Vagina (tissue), 2 donors: Measurements from ENCODE around the gene PRICKLE2.

ENCODE experiments used
- CTCF ChIP-seq, 3 experiments: fragments of 450-650 bp in 2 of 3; fragments of 200-600 bp in 1 of 3; sonication (generic) in 1 of 3; IDR thresholded peaks; one replicate each; pipeline ENCODE4 v1.5.1; 2017 to 2019; ENCODE audit warnings: antibody characterized with exemption in 3 of 3, mild to moderate bottlenecking in 2 of 3, moderate library complexity in 2 of 3
- POLR2AphosphoS5 ChIP-seq, 2 donors: sonication (generic); formaldehyde crosslinking; IDR thresholded peaks; one replicate each; pipeline ENCODE4 v1.9.0; 2017; ENCODE audit warnings: antibody characterized with exemption in 2 of 2, mild to moderate bottlenecking in 2 of 2, low read depth in 1 of 2; ENCODE audit not compliant: insufficient read depth in 1 of 2

GRCh38 chr3:64188810-64189560 is 36.3 kb downstream of the PRICKLE2 start:
- TF ChIP-seq POLR2AphosphoS5 (IDR thresholded peaks at IDR 0.05; ENCODE audit: insufficient read depth in 1 of 2, low read depth in 1 of 2): peak in 1 of 2 donors; percentile 82
- no peak for TF ChIP-seq CTCF (IDR thresholded peaks at IDR 0.05)
